MM.1S (cell line): ENCODE data around the gene MAZ.
A peak's percentile ranks its signal among the peaks of the same experiment; 100 is the strongest.
"Not testable (repeated sequence)": the region's sequence is repeated elsewhere in the genome, so short reads cannot be mapped to it uniquely, and the experiment has no call there.

Source experiments
- DNase-seq: peaks from one replicate; pipeline ENCODE4 v3.0.0-alpha.2; 2015
- H2AFZ ChIP-seq: fragments of 300-600 bp; sonication (generic); 2 replicates; pipeline ENCODE4 v1.6.0; 2016; ENCODE audit warnings: antibody characterized with exemption, low read length
- H3F3A ChIP-seq: fragments of 300-600 bp; sonication (generic); 2 replicates; pipeline ENCODE4 v1.6.1; 2016; ENCODE audit warnings: mild to moderate bottlenecking, antibody characterized with exemption, low read length, moderate library complexity, mixed read lengths; ENCODE audit not compliant: insufficient read depth
- H3K27ac ChIP-seq: fragments of 300-600 bp; sonication (generic); 2 replicates; pipeline ENCODE4 v1.5.1; 2016; ENCODE audit warnings: mild to moderate bottlenecking, low read length
- H3K27me3 ChIP-seq: fragments of 300-600 bp; sonication (generic); replicated peaks from 2 replicates; pipeline ENCODE4 v1.6.0; 2016; ENCODE audit warnings: low read length; ENCODE audit not compliant: insufficient read depth
- H3K36me3 ChIP-seq: fragments of 300-600 bp; sonication (generic); replicated peaks from 2 replicates; pipeline ENCODE4 v1.6.1; 2016; ENCODE audit warnings: mild to moderate bottlenecking, low read length, mixed read lengths; ENCODE audit not compliant: insufficient read depth
- H3K4me1 ChIP-seq: fragments of 300-600 bp; sonication (generic); 2 replicates; pipeline ENCODE4 v1.6.1; 2016; ENCODE audit warnings: low read length, mixed read lengths
- H3K4me2 ChIP-seq: fragments of 300-600 bp; sonication (generic); 2 replicates; pipeline ENCODE4 v1.6.0; 2016; ENCODE audit warnings: low read depth, low read length
- H3K4me3 ChIP-seq: fragments of 300-600 bp; sonication (generic); 2 replicates; pipeline ENCODE4 v1.5.1; 2016; ENCODE audit warnings: low read length, mixed read lengths
- H3K79me2 ChIP-seq: fragments of 300-600 bp; sonication (generic); 2 replicates; pipeline ENCODE4 v1.6.1; 2016; ENCODE audit warnings: mixed run types, low read length, mixed read lengths
- H3K9ac ChIP-seq: fragments of 300-600 bp; sonication (generic); 2 replicates; pipeline ENCODE4 v1.6.1; 2016; ENCODE audit warnings: low read length, mixed read lengths
- H3K9me2 ChIP-seq: fragments of 300-600 bp; sonication (generic); replicated peaks from 2 replicates; pipeline ENCODE4 v1.6.1; 2016; ENCODE audit warnings: mild to moderate bottlenecking, low read length, mixed read lengths; ENCODE audit not compliant: insufficient read depth
- H3K9me3 ChIP-seq: fragments of 300-600 bp; sonication (generic); replicated peaks from 2 replicates; pipeline ENCODE4 v1.6.1; 2016; ENCODE audit warnings: mild to moderate bottlenecking, low read length, mixed read lengths; ENCODE audit not compliant: insufficient read depth
- H4K20me1 ChIP-seq: fragments of 300-600 bp; sonication (generic); 2 replicates; pipeline ENCODE4 v1.6.1; 2016; ENCODE audit warnings: mild to moderate bottlenecking, low read length, moderate library complexity, mixed read lengths; ENCODE audit not compliant: insufficient read depth
- EZH2 ChIP-seq: fragments of 300-600 bp; sonication (generic); optimal IDR thresholded peaks from 2 replicates; pipeline ENCODE3; 2017; ENCODE audit warnings: low read depth, mild to moderate bottlenecking, antibody characterized with exemption, low read length, mixed read lengths
- EZH2phosphoT487 ChIP-seq: fragments of 300-600 bp; sonication (generic); IDR thresholded peaks from 2 replicates; pipeline ENCODE4 v1.6.1; 2018; ENCODE audit warnings: antibody characterized with exemption, low read length
- TF ChIP-seq, protein P1 (sequence below): fragments of 300-600 bp; sonication (generic); IDR thresholded peaks from 2 replicates; pipeline ENCODE4 v1.5.1; 2016; ENCODE audit warnings: antibody characterized with exemption, low read length, mixed read lengths

MAZ gene

GRCh38 chr16:29790183-29790948 lies 16.0 kb upstream of the MAZ start, which contains the start of gene KIF22:
Gene KIF22, plus strand, starts transcription at chr16:29790751. Its CDS starts 9 bp downstream, at chr16:29790760.
- H3K4me1 ChIP-seq: peaks cover 19% of the 10 kb centered on the region
- H3K9me3 ChIP-seq: no peaks in the 10 kb centered on the region
- peak within 1 kb of the TSS; percentile 98 for H2AFZ ChIP-seq
- peaks cover 5% of the 10 kb centered on the region for H3F3A ChIP-seq
- peak within 1 kb of the TSS; percentile 98 for H3K4me2 ChIP-seq
- H3K9ac ChIP-seq: peak within 1 kb of the TSS; percentile 88
- H3K27me3 ChIP-seq: no peaks in the 10 kb centered on the region
- DNase-seq: peak; percentile 99
- peak within 1 kb of the TSS; percentile 74; the same call in 1 of the 2 replicates for H3K27ac ChIP-seq
- H4K20me1 ChIP-seq: no peaks in the 10 kb centered on the region
- TF ChIP-seq, protein P1, sequence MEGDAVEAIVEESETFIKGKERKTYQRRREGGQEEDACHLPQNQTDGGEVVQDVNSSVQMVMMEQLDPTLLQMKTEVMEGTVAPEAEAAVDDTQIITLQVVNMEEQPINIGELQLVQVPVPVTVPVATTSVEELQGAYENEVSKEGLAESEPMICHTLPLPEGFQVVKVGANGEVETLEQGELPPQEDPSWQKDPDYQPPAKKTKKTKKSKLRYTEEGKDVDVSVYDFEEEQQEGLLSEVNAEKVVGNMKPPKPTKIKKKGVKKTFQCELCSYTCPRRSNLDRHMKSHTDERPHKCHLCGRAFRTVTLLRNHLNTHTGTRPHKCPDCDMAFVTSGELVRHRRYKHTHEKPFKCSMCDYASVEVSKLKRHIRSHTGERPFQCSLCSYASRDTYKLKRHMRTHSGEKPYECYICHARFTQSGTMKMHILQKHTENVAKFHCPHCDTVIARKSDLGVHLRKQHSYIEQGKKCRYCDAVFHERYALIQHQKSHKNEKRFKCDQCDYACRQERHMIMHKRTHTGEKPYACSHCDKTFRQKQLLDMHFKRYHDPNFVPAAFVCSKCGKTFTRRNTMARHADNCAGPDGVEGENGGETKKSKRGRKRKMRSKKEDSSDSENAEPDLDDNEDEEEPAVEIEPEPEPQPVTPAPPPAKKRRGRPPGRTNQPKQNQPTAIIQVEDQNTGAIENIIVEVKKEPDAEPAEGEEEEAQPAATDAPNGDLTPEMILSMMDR: peak; percentile 77
- TF ChIP-seq EZH2: no peak
- H3K4me3 ChIP-seq: peak within 1 kb of the TSS; percentile 82
- no peaks in the 10 kb centered on the region for H3K9me2 ChIP-seq
- 0 out of 2 replicates have a peak, but pooled peaks cover 3% of the 10 kb centered on the region for H3K36me3 ChIP-seq
- peaks cover 51% of the 10 kb centered on the region for H3K79me2 ChIP-seq

GRCh38 chr16:29790949-29791844 lies 15.1 kb upstream of the MAZ start:
- peak overlapping the region; percentile 85 for H2AFZ ChIP-seq
- H3K36me3 ChIP-seq: peaks cover 8% of the 10 kb centered on the region; the same call in 1 of the 2 replicates
- no peaks in the 10 kb centered on the region for H3K9me3 ChIP-seq
- no peaks in the 10 kb centered on the region for H3K27me3 ChIP-seq
- peaks cover 59% of the 10 kb centered on the region for H3K79me2 ChIP-seq
- H3K27ac ChIP-seq: peak overlapping the region; percentile 19; the same call in 1 of the 2 replicates
- no peak for TF ChIP-seq EZH2phosphoT487
- TF ChIP-seq, protein P1: no peak
- no peak for TF ChIP-seq EZH2
- H3K4me3 ChIP-seq: peak overlapping the region; percentile 74
- H3K4me1 ChIP-seq: peaks cover 19% of the 10 kb centered on the region
- no peaks in the 10 kb centered on the region for H3K9me2 ChIP-seq
- H3K4me2 ChIP-seq: peak overlapping the region; percentile 75
- no peak for DNase-seq
- H4K20me1 ChIP-seq: no peaks in the 10 kb centered on the region
- H3F3A ChIP-seq: peaks cover 5% of the 10 kb centered on the region
- peak overlapping the region; percentile 82 for H3K9ac ChIP-seq

- Histone ChIP-seq H2AFZ (no peak overlapping the region), H3K9ac (peak overlapping the region; percentile 82; the same call in 1 of the 2 replicates), H3K9me2 (no peaks in the 10 kb centered on the region), H3K4me3 (peak overlapping the region; percentile 74), H3F3A (peaks cover 5% of the 10 kb centered on the region), H3K27ac (no peak overlapping the region), H4K20me1 (no peaks in the 10 kb centered on the region), H3K36me3 (peaks cover 12% of the 10 kb centered on the region; the same call in 1 of the 2 replicates), H3K4me1 (peaks cover 19% of the 10 kb centered on the region), H3K9me3 (no peaks in the 10 kb centered on the region), H3K79me2 (peaks cover 69% of the 10 kb centered on the region), H3K27me3 (no peaks in the 10 kb centered on the region), H3K4me2 (peak overlapping the region; percentile 75)
- TF ChIP-seq, protein P1: no peak
- no peak for DNase-seq
Observed at GRCh38 chr16:29791845-29792807, 14.2 kb upstream of the MAZ start.

DNA sequence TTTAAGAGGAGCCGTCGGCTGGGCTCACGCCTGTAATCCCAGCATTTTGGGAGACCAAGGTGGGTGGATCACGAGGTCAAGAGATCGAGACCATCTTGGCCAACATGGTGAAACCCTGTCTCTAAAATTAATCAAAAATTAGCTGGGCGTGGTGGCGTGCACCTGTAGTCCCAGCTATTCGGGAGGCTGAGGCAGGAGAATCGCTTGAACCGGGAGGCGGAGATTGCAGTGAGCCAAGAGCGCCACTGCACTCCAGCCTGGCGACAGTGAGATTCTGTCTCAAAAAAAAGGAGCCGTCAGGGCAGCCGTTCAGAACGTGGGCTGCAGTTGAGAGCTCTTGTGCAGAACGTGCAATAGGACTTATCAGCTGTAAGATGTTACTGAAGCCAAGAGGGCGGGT lies 13.2 kb upstream of the MAZ start:
- H3K9me2 ChIP-seq, H3K27me3 ChIP-seq, H3K4me3 ChIP-seq, H4K20me1 ChIP-seq, DNase-seq, H2AFZ ChIP-seq, H3K27ac ChIP-seq, H3K9ac ChIP-seq, H3K4me2 ChIP-seq, H3K9me3 ChIP-seq, H3F3A ChIP-seq: not testable (repeated sequence)
- Histone ChIP-seq H3K79me2 (peaks cover 79% of the 10 kb centered on the region), H3K36me3 (peaks cover 18% of the 10 kb centered on the region; the same call in 1 of the 2 replicates), H3K4me1 (peaks cover 19% of the 10 kb centered on the region)
